DOHH2 (cell line): ENCODE measurements around the gene TWF2.

Experiments used
- H3F3A ChIP-seq: fragments of 200-600 bp; sonication (generic), shearing (Covaris generic); 2 replicates; pipeline ENCODE4 v1.6.0; 2016; ENCODE audit warnings: antibody characterized with exemption, mild to moderate bottlenecking; ENCODE audit not compliant: control insufficient read depth, insufficient read depth
- H3K27ac ChIP-seq: fragments of 200-600 bp; sonication (generic); 2 replicates; pipeline ENCODE4 v1.5.1; 2014; ENCODE audit warnings: low read depth, mild to moderate bottlenecking, low read length, moderate library complexity
- H3K27me3 ChIP-seq: fragments of 200-600 bp; sonication (generic); 2 replicates; pipeline ENCODE4 v1.6.1; 2014; ENCODE audit warnings: mild to moderate bottlenecking, low read length, mixed read lengths; ENCODE audit not compliant: control insufficient read depth
- H3K36me3 ChIP-seq: fragments of 200-600 bp; sonication (generic); 2 replicates; pipeline ENCODE4 v1.6.1; 2014; ENCODE audit warnings: mild to moderate bottlenecking, low read length, moderate library complexity, mixed read lengths; ENCODE audit not compliant: control insufficient read depth
- H3K4me1 ChIP-seq: fragments of 200-600 bp; sonication (generic); 2 replicates; pipeline ENCODE4 v1.6.1; 2014; ENCODE audit warnings: mild to moderate bottlenecking, low read length, mixed read lengths; ENCODE audit not compliant: control insufficient read depth
- H3K4me2 ChIP-seq: fragments of 200-600 bp; sonication (generic); 2 replicates; pipeline ENCODE4 v1.6.0; 2014; ENCODE audit warnings: mild to moderate bottlenecking, low read length, moderate library complexity
- H3K4me3 ChIP-seq: fragments of 200-600 bp; sonication (generic); 2 replicates; pipeline ENCODE4 v1.5.1; 2014; ENCODE audit warnings: mild to moderate bottlenecking, low read length, mixed read lengths
- H3K79me2 ChIP-seq: fragments of 200-600 bp; sonication (generic); 2 replicates; pipeline ENCODE4 v1.6.1; 2014; ENCODE audit warnings: mild to moderate bottlenecking, low read length, mixed read lengths; ENCODE audit not compliant: control insufficient read depth
- H3K9me2 ChIP-seq: fragments of 200-600 bp; sonication (generic); replicated peaks from 2 replicates; pipeline ENCODE4 v1.6.1; 2014; ENCODE audit warnings: mild to moderate bottlenecking, low read length, mixed read lengths; ENCODE audit not compliant: control insufficient read depth
- H3K9me3 ChIP-seq: fragments of 200-600 bp; sonication (generic); 2 replicates; pipeline ENCODE4 v1.6.1; 2014; ENCODE audit warnings: antibody characterized with exemption, low read length, mixed read lengths; ENCODE audit not compliant: control insufficient read depth, insufficient read depth
- H4K20me1 ChIP-seq: fragments of 200-600 bp; sonication (generic); 2 replicates; pipeline ENCODE4 v1.6.0; 2014; ENCODE audit warnings: low read depth, mild to moderate bottlenecking, antibody characterized with exemption, low read length, moderate library complexity; ENCODE audit not compliant: control insufficient read depth, insufficient read depth
- CTCF ChIP-seq: fragments of 200-600 bp; sonication (generic); IDR thresholded peaks from one replicate; pipeline ENCODE4 v1.5.1; 2014; ENCODE audit warnings: antibody characterized with exemption, mild to moderate bottlenecking, low read depth, low read length; ENCODE audit not compliant: poor library complexity, severe bottlenecking
- EZH2phosphoT487 ChIP-seq: fragments of 200-600 bp; sonication (generic); IDR thresholded peaks from 2 replicates; pipeline ENCODE4 v1.6.1; 2017; ENCODE audit warnings: borderline replicate concordance, mild to moderate bottlenecking, antibody characterized with exemption, low read length, moderate library complexity, mixed read lengths

Gene TWF2

GRCh38 chr3:52270252-52270754 is 31.3 kb upstream of the TWF2 start:
- H3K4me2 ChIP-seq: no peak overlapping the region
- H3K9me3 ChIP-seq: no peaks in the 10 kb centered on the region
- H4K20me1 ChIP-seq: peaks cover 16% of the 10 kb centered on the region; the same call in 1 of the 2 replicates
- peaks cover 94% of the 10 kb centered on the region for H3K36me3 ChIP-seq
- peaks cover 28% of the 10 kb centered on the region for H3K4me1 ChIP-seq
- H3K9me2 ChIP-seq: no peaks in the 10 kb centered on the region
- H3K79me2 ChIP-seq: peaks cover 97% of the 10 kb centered on the region
- H3F3A ChIP-seq: no peaks in the 10 kb centered on the region
- no peak overlapping the region for H3K4me3 ChIP-seq
- no peak overlapping the region for H3K27ac ChIP-seq
- TF ChIP-seq EZH2phosphoT487: no peak
- TF ChIP-seq CTCF: no peak
- H3K27me3 ChIP-seq: no peaks in the 10 kb centered on the region

- no peaks in the 10 kb centered on the region for H3K9me2 ChIP-seq
- no peak overlapping the region for H3K4me2 ChIP-seq
- no peaks in the 10 kb centered on the region for H3F3A ChIP-seq
- H3K4me1 ChIP-seq: peaks cover 26% of the 10 kb centered on the region
- peaks cover 16% of the 10 kb centered on the region; the same call in 1 of the 2 replicates for H4K20me1 ChIP-seq
- no peak overlapping the region for H3K27ac ChIP-seq
- H3K36me3 ChIP-seq: peaks cover 93% of the 10 kb centered on the region
- TF ChIP-seq EZH2phosphoT487: no peak
- no peak for TF ChIP-seq CTCF
- H3K9me3 ChIP-seq: no peaks in the 10 kb centered on the region
- peaks cover 93% of the 10 kb centered on the region for H3K79me2 ChIP-seq
- H3K4me3 ChIP-seq: no peak overlapping the region
- H3K27me3 ChIP-seq: no peaks in the 10 kb centered on the region
Measured at GRCh38 chr3:52269776-52270175, 30.8 kb upstream of the TWF2 start.

GRCh38 chr3:52268036-52268435 is 29.1 kb upstream of the TWF2 start:
- no peaks in the 10 kb centered on the region for H3K27me3 ChIP-seq
- no peaks in the 10 kb centered on the region for H3K9me2 ChIP-seq
- peaks cover 93% of the 10 kb centered on the region for H3K79me2 ChIP-seq
- peaks cover 10% of the 10 kb centered on the region; the same call in 1 of the 2 replicates for H4K20me1 ChIP-seq
- no peak overlapping the region for H3K4me2 ChIP-seq
- no peak overlapping the region for H3K27ac ChIP-seq
- peaks cover 94% of the 10 kb centered on the region for H3K36me3 ChIP-seq
- no peaks in the 10 kb centered on the region for H3K9me3 ChIP-seq
- no peak for TF ChIP-seq EZH2phosphoT487
- TF ChIP-seq CTCF: no peak
- H3K4me3 ChIP-seq: no peak overlapping the region
- H3F3A ChIP-seq: no peaks in the 10 kb centered on the region
- peaks cover 15% of the 10 kb centered on the region for H3K4me1 ChIP-seq

- no peak overlapping the region for H3K4me3 ChIP-seq
- no peaks in the 10 kb centered on the region for H3K27me3 ChIP-seq
- peaks cover 86% of the 10 kb centered on the region for H3K79me2 ChIP-seq
- H3K4me2 ChIP-seq: no peak overlapping the region
- no peak overlapping the region for H3K27ac ChIP-seq
- no peak for TF ChIP-seq EZH2phosphoT487
- TF ChIP-seq CTCF: peak; percentile 33
- peaks cover 95% of the 10 kb centered on the region for H3K36me3 ChIP-seq
- H3K9me3 ChIP-seq: no peaks in the 10 kb centered on the region
- no peaks in the 10 kb centered on the region for H3K4me1 ChIP-seq
- H4K20me1 ChIP-seq: no peaks in the 10 kb centered on the region; the same call in 1 of the 2 replicates
- H3K9me2 ChIP-seq: no peaks in the 10 kb centered on the region
- no peaks in the 10 kb centered on the region for H3F3A ChIP-seq
Measured at GRCh38 chr3:52265387-52265786, 26.4 kb upstream of the TWF2 start.
